Neutrophil (primary cell): ENCODE results near the gene TSKU.

ENCODE experiments used
- H3K27ac ChIP-seq: fragments of 200-600 bp; sonication (generic); 2 replicates; pipeline ENCODE4 v1.5.1; 2016; ENCODE audit warnings: mild to moderate bottlenecking, moderate library complexity
- H3K27me3 ChIP-seq: fragments of 200-600 bp; sonication (generic); 2 replicates; pipeline ENCODE4 v1.6.0; 2016; ENCODE audit warnings: mild to moderate bottlenecking
- H3K36me3 ChIP-seq: fragments of 200-600 bp; sonication (generic); 2 replicates; pipeline ENCODE4 v1.5.1; 2017
- H3K4me1 ChIP-seq, 2 experiments: fragments of 200-600 bp in 1 of 2; sonication (generic) in 1 of 2; 1 replicate in 1 of 2; 2 replicates in 1 of 2; pipeline versions ENCODE4 v1.5.1 to v1.6.1; 2013 to 2016; ENCODE audit warnings: low read depth in 1 of 2, low read length in 1 of 2, mild to moderate bottlenecking in 1 of 2, moderate library complexity in 1 of 2; ENCODE audit not compliant: control insufficient read depth in 1 of 2, insufficient read depth in 1 of 2
- H3K4me3 ChIP-seq, 2 experiments: fragments of 200-600 bp in 1 of 2; sonication (generic) in 1 of 2; 1 replicate in 1 of 2; 2 replicates in 1 of 2; pipeline ENCODE4 v1.5.1; 2013 to 2016; ENCODE audit warnings: low read depth in 1 of 2, low read length in 1 of 2, mild to moderate bottlenecking in 1 of 2, moderate library complexity in 1 of 2
- H3K9me3 ChIP-seq: fragments of 200-600 bp; sonication (generic); 2 replicates; pipeline ENCODE4 v1.5.1; 2016
- TF ChIP-seq, protein P1 (sequence below): fragments of 200-600 bp; sonication (generic); IDR thresholded peaks from 2 replicates; pipeline ENCODE4 v1.5.1; 2016; ENCODE audit warnings: antibody characterized with exemption

The TSKU gene

GRCh38 chr11:76748948-76749347, 34.2 kb upstream of the TSKU start:
- Histone ChIP-seq H3K9me3 (no peaks in the 10 kb centered on the region), H3K36me3 (no peaks in the 10 kb centered on the region), H3K4me3 (no peak overlapping the region), H3K27me3 (peaks cover 42% of the 10 kb centered on the region), H3K4me1 (no peaks in the 10 kb centered on the region), H3K27ac (no peak overlapping the region)
- TF ChIP-seq, protein P1, sequence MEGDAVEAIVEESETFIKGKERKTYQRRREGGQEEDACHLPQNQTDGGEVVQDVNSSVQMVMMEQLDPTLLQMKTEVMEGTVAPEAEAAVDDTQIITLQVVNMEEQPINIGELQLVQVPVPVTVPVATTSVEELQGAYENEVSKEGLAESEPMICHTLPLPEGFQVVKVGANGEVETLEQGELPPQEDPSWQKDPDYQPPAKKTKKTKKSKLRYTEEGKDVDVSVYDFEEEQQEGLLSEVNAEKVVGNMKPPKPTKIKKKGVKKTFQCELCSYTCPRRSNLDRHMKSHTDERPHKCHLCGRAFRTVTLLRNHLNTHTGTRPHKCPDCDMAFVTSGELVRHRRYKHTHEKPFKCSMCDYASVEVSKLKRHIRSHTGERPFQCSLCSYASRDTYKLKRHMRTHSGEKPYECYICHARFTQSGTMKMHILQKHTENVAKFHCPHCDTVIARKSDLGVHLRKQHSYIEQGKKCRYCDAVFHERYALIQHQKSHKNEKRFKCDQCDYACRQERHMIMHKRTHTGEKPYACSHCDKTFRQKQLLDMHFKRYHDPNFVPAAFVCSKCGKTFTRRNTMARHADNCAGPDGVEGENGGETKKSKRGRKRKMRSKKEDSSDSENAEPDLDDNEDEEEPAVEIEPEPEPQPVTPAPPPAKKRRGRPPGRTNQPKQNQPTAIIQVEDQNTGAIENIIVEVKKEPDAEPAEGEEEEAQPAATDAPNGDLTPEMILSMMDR: no peak

DNA sequence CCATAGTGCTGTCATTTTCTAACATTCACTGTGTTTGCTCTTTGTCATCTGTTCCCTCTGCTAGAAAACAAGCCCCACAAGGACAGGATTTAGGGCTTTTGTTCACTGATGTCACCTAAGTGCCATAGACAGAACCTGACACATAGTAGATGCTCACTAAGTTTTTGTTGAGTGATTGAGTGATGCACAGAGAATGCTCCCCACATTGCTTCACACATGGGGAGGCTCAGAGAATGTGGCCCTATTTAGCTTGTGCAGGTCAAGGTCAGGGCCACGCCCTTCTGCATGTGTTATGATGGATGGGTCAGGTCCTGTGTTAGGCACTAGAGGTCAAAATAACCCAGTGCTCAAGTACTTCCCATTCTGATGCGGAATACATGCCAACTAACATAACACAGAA, 33.1 kb upstream of the TSKU start:
- Histone ChIP-seq H3K4me1 (no peaks in the 10 kb centered on the region), H3K36me3 (no peaks in the 10 kb centered on the region), H3K27ac (no peak overlapping the region), H3K4me3 (no peak overlapping the region), H3K9me3 (no peaks in the 10 kb centered on the region), H3K27me3 (peaks cover 37% of the 10 kb centered on the region)
- TF ChIP-seq, protein P1: no peak

GRCh38 chr11:76750746-76751145, 32.4 kb upstream of the TSKU start:
- H3K9me3 ChIP-seq: no peaks in the 10 kb centered on the region
- H3K27me3 ChIP-seq: peaks cover 30% of the 10 kb centered on the region
- no peaks in the 10 kb centered on the region for H3K4me1 ChIP-seq
- H3K27ac ChIP-seq: no peak overlapping the region
- H3K36me3 ChIP-seq: no peaks in the 10 kb centered on the region
- TF ChIP-seq, protein P1: no peak
- no peak overlapping the region for H3K4me3 ChIP-seq

GRCh38 chr11:76752321-76753143, 30.6 kb upstream of the TSKU start:
- TF ChIP-seq, protein P1: no peak

GRCh38 chr11:76753449-76753848, 29.7 kb upstream of the TSKU start:
- H3K9me3 ChIP-seq: no peaks in the 10 kb centered on the region
- peaks cover 39% of the 10 kb centered on the region for H3K27me3 ChIP-seq
- H3K27ac ChIP-seq: no peak overlapping the region
- H3K4me1 ChIP-seq: no peaks in the 10 kb centered on the region
- TF ChIP-seq, protein P1: no peak
- no peak overlapping the region for H3K4me3 ChIP-seq
- H3K36me3 ChIP-seq: peaks cover 5% of the 10 kb centered on the region

More at GRCh38 chr11:76752321-76753143, 30.6 kb upstream of the TSKU start:
- no peaks in the 10 kb centered on the region for H3K9me3 ChIP-seq
- peaks cover 39% of the 10 kb centered on the region for H3K27me3 ChIP-seq
- no peaks in the 10 kb centered on the region for H3K36me3 ChIP-seq
- H3K4me1 ChIP-seq: no peaks in the 10 kb centered on the region
- H3K27ac ChIP-seq: no peak overlapping the region
- no peak overlapping the region for H3K4me3 ChIP-seq
